Gastrocnemius medialis (tissue), 4 donors: ENCODE measurements around the gene RSAD2. TPM values are rescaled to one million over a fixed set of nuclear protein-coding genes. Genes with fewer than 3 reads are reported as not detected.

ENCODE experiments used
- ATAC-seq, 2 donors: fragments of 150-250 bp; one replicate each; pipeline ENCODE4 v1.9.1; 2016
- DNase-seq, 2 donors: peaks; one replicate each; pipeline ENCODE4 v3.0.0-alpha.2; 2019
- H3K27ac ChIP-seq, 4 donors: fragments of 200-600 bp; sonication (generic); 1 replicate in 1 of 4; 2 replicates in 3 of 4; pipeline ENCODE4 v1.5.1; 2016 to 2018; ENCODE audit warnings: mild to moderate bottlenecking in 2 of 4, moderate library complexity in 1 of 4
- H3K27me3 ChIP-seq, 3 donors: fragments of 200-600 bp; sonication (generic) in 2 of 3; 1 replicate in 1 of 3; 2 replicates in 2 of 3; pipeline versions ENCODE4 v1.5.1 to v1.6.0; 2016 to 2019; ENCODE audit warnings: mild to moderate bottlenecking in 1 of 3, moderate library complexity in 1 of 3
- H3K36me3 ChIP-seq, 2 donors: fragments of 200-600 bp; sonication (generic) in 1 of 2; one replicate each; pipeline ENCODE4 v1.5.1; 2017 to 2018
- H3K4me1 ChIP-seq, 2 donors: fragments of 200-600 bp; sonication (generic) in 1 of 2; one replicate each; pipeline ENCODE4 v1.5.1; 2016 to 2017; ENCODE audit warnings: mild to moderate bottlenecking in 2 of 2
- H3K4me3 ChIP-seq, 4 donors: fragments of 200-600 bp; sonication (generic) in 3 of 4; 1 replicate in 1 of 4; 2 replicates in 3 of 4; pipeline ENCODE4 v1.5.1; 2016 to 2019; ENCODE audit warnings: mild to moderate bottlenecking in 2 of 4
- H3K9me3 ChIP-seq, 3 donors: fragments of 200-600 bp; sonication (generic) in 2 of 3; 1 replicate in 1 of 3; 2 replicates in 2 of 3; pipeline ENCODE4 v1.5.1; 2016 to 2019
- CTCF ChIP-seq, 5 experiments: fragments of 450-650 bp in 3 of 5; fragments of 200-600 bp in 2 of 5; sonication (generic) in 2 of 5; IDR thresholded peaks in 4 of 5; conservative IDR thresholded peaks in 1 of 5; 1 replicate in 4 of 5; 2 replicates in 1 of 5; pipeline ENCODE4 v1.5.1; 2016 to 2019; ENCODE audit warnings: antibody characterized with exemption in 5 of 5, mild to moderate bottlenecking in 3 of 5, moderate library complexity in 3 of 5
- POLR2A ChIP-seq, 2 donors: fragments of 450-650 bp; IDR thresholded peaks; one replicate each; pipeline ENCODE4 v1.6.1; 2017; ENCODE audit warnings: antibody characterized with exemption in 2 of 2, mild to moderate bottlenecking in 2 of 2, moderate library complexity in 2 of 2
- in situ Hi-C, 4 donors: fragments of 200-750 bp; cut with MboI; loops; one replicate each; pipeline versions ENCODE4 v1.15.0 to v1.8.0; 2017; ENCODE audit warnings: low sequenced_read_pairs in 4 of 4
- intact Hi-C: fragments of 100-400 bp; cut with DNase I; formaldehyde crosslinking; loops from one replicate; pipeline ENCODE4 v1.15.1; 2023; ENCODE audit warnings: low total_unique reads
- total RNA-seq, 4 donors: library from RNA; depleted of rRNA; stranded (reverse); fragments of >200 nt; gene quantifications; one replicate each; pipeline versions ENCODE4 v1.1.0 to v1.2.3, GENCODE V29; 2016

RSAD2 gene
- total RNA-seq, 4 donors from 2014 or later, result 1.2 to 4.2 (median 2.9) TPM

DNA sequence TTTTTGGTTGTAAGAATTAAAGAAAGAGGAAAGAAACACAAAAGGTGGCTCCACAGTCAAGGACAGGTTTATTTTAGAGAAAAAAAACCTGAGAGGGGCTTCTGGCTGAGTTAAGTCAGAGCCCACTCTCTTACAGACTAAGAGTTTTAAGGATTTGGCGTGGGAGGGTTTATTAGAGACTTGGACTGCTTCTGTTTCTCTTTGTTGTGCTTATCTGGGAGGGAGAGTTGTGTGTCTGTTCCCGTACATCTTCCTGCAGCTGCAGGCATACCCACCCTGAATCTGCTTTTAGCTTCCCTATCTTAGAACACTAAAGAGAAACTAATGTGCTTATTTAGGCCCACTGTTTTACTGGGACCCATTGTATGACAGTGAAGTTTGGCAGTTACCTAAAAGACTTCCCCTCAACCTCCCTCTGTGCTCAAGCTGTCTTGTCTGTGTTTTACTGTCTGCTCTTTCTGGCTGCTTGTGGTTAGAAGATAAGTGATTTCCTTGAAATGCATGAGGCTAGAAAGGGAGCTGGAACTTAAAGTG lies 2.7 kb downstream of the RSAD2 start:
- H3K27me3 ChIP-seq, result no peaks in the 10 kb centered on the region
- no peaks in the 10 kb centered on the region for H3K36me3 ChIP-seq
- TF ChIP-seq CTCF (IDR thresholded peaks at IDR 0.05 in 4 of 5, conservative IDR thresholded peaks at IDR 0.05 in 1 of 5) (no peak), POLR2A (IDR thresholded peaks at IDR 0.05) (no peak)
- no peak for DNase-seq
- H3K27ac ChIP-seq, result peak overlapping the region in 3 of 4 donors; percentile 8 to 13 (median 10)
- no peak for ATAC-seq
- in situ Hi-C loops, result no loop called here
- H3K4me1 ChIP-seq, result peaks cover 25 to 38% of the 10 kb centered on the region in 2 donors
- intact Hi-C loops, result no loop called here
- no peak overlapping the region for H3K4me3 ChIP-seq
- H3K9me3 ChIP-seq, result no peaks in the 10 kb centered on the region

DNA sequence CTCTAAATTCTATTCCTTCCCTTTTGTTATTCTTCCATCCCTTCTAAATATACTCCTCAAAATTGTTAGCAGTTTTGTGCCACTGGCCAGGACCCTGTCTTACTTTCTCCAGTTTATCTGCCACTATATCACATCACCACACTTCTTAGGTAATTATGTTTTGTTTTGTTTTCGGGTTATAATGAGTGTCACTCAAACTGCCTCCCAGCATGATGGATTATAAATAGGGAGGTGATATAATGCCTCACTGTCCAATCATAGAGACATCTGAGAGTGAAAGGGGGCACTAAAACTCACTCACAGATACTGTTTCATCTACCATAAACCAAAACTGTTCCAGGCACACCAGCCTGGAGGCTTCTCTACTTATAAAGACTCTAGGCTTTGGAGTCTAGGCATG lies 3.5 kb downstream of the RSAD2 start:
- Histone ChIP-seq H3K27me3 (no peaks in the 10 kb centered on the region), H3K4me3 (no peak overlapping the region), H3K4me1 (peaks cover 25 to 38% of the 10 kb centered on the region in 2 donors), H3K27ac (peak overlapping the region in 1 of 4 donors; percentile 13), H3K9me3 (no peaks in the 10 kb centered on the region), H3K36me3 (no peaks in the 10 kb centered on the region)
- in situ Hi-C loops, result no loop called here
- ATAC-seq, result no peak
- TF ChIP-seq POLR2A (IDR thresholded peaks at IDR 0.05) (no peak), CTCF (IDR thresholded peaks at IDR 0.05 in 4 of 5, conservative IDR thresholded peaks at IDR 0.05 in 1 of 5) (no peak)
- DNase-seq, result no peak
- intact Hi-C loops, result no loop called here

GRCh38 chr2:6881516-6881915 lies 3.9 kb downstream of the RSAD2 start:
- TF ChIP-seq CTCF (IDR thresholded peaks at IDR 0.05 in 4 of 5, conservative IDR thresholded peaks at IDR 0.05 in 1 of 5), result no peak
- no peak for TF ChIP-seq POLR2A (IDR thresholded peaks at IDR 0.05)

GRCh38 chr2:6883448-6884122 lies 6.0 kb downstream of the RSAD2 start:
- Histone ChIP-seq H3K4me3 (no peak overlapping the region), H3K4me1 (peaks cover 25 to 38% of the 10 kb centered on the region in 2 donors), H3K27me3 (no peaks in the 10 kb centered on the region), H3K36me3 (no peaks in the 10 kb centered on the region), H3K27ac (peak overlapping the region; percentile 10 to 67 (median 48)), H3K9me3 (no peaks in the 10 kb centered on the region)
- TF ChIP-seq CTCF (IDR thresholded peaks at IDR 0.05 in 4 of 5, conservative IDR thresholded peaks at IDR 0.05 in 1 of 5) (no peak), POLR2A (IDR thresholded peaks at IDR 0.05) (no peak)
- intact Hi-C loops, result no loop called here
- peak; percentile 82 to 84 for ATAC-seq
- DNase-seq, result peak; percentile 17 to 28
- in situ Hi-C loops, result no loop called here

More at GRCh38 chr2:6881516-6881915, 3.9 kb downstream of the RSAD2 start:
- Histone ChIP-seq H3K27ac (peak overlapping the region in 1 of 4 donors; percentile 13), H3K36me3 (no peaks in the 10 kb centered on the region), H3K9me3 (no peaks in the 10 kb centered on the region), H3K27me3 (no peaks in the 10 kb centered on the region), H3K4me1 (peaks cover 25 to 38% of the 10 kb centered on the region in 2 donors), H3K4me3 (no peak overlapping the region)
- no peak for DNase-seq
- intact Hi-C loops, result no loop called here
- in situ Hi-C loops, result no loop called here
- ATAC-seq, result no peak
